ENCODE measurements around the gene IRAK2. TPM values are rescaled to one million over a fixed set of nuclear protein-coding genes. Genes with fewer than 3 reads are reported as not detected.

The IRAK2 gene
- total RNA-seq, 1 experiment from 2014 or later = 25.1 TPM

GRCh38 chr3:10198226-10198625 is 33.5 kb downstream of the IRAK2 start:
- CTCF ChIA-PET = no interaction called here
- Histone ChIP-seq H3K36me3 (ENCODE audit: control insufficient read depth, insufficient read depth, low read length) (no peaks in the 10 kb centered on the region; the same call in 1 of the 2 replicates), H3K4me3 (ENCODE audit: low read depth in 2 of 2, low read length in 2 of 2) (no peak overlapping the region), H3K9me3 (ENCODE audit: control insufficient read depth, insufficient read depth, low read depth, low read length) (no peaks in the 10 kb centered on the region), H3K27me3 (ENCODE audit: control insufficient read depth, insufficient read depth, low read length) (no peaks in the 10 kb centered on the region), H3K4me1 (ENCODE audit: control insufficient read depth, insufficient read depth, low read length) (peaks cover 68% of the 10 kb centered on the region), H3K27ac (ENCODE audit: low read length) (peak overlapping the region; percentile 91)
- DNase-seq (ENCODE audit: low read depth, low spot score) (no peak), ATAC-seq (no peak)
- TF ChIP-seq, protein P1, sequence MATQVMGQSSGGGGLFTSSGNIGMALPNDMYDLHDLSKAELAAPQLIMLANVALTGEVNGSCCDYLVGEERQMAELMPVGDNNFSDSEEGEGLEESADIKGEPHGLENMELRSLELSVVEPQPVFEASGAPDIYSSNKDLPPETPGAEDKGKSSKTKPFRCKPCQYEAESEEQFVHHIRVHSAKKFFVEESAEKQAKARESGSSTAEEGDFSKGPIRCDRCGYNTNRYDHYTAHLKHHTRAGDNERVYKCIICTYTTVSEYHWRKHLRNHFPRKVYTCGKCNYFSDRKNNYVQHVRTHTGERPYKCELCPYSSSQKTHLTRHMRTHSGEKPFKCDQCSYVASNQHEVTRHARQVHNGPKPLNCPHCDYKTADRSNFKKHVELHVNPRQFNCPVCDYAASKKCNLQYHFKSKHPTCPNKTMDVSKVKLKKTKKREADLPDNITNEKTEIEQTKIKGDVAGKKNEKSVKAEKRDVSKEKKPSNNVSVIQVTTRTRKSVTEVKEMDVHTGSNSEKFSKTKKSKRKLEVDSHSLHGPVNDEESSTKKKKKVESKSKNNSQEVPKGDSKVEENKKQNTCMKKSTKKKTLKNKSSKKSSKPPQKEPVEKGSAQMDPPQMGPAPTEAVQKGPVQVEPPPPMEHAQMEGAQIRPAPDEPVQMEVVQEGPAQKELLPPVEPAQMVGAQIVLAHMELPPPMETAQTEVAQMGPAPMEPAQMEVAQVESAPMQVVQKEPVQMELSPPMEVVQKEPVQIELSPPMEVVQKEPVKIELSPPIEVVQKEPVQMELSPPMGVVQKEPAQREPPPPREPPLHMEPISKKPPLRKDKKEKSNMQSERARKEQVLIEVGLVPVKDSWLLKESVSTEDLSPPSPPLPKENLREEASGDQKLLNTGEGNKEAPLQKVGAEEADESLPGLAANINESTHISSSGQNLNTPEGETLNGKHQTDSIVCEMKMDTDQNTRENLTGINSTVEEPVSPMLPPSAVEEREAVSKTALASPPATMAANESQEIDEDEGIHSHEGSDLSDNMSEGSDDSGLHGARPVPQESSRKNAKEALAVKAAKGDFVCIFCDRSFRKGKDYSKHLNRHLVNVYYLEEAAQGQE (IDR thresholded peaks at IDR 0.05; ENCODE audit: insufficient read depth in 1 of 2, low read depth in 2 of 2, low read length in 1 of 2) = no peak
- no peak for TF ChIP-seq TCF7L2 (IDR thresholded peaks at IDR 0.05; ENCODE audit: low read depth, low read length)
- no peak for TF ChIP-seq POLR2AphosphoS5 (IDR thresholded peaks at IDR 0.05; ENCODE audit: low read depth, low read length)
- no peak for TF ChIP-seq SIN3A (IDR thresholded peaks at IDR 0.05; ENCODE audit: borderline replicate concordance, insufficient read depth, low read depth, low read length)
- no peak for TF ChIP-seq CTCF (IDR thresholded peaks at IDR 0.05)
- intact Hi-C loops (cut with micrococcal nuclease; ENCODE audit: unreplicated experiment) (no loop called here), in situ Hi-C loops (cut with HindIII; ENCODE audit: low pct_unique_long_range_greater_than_20kb, low sequenced_read_pairs) (no loop called here)
- no TSS peak for BruUV-seq (replicated peaks)
- POLR2A ChIA-PET = no interaction called here

- intact Hi-C loops (cut with micrococcal nuclease; ENCODE audit: unreplicated experiment) = no loop called here
- no TSS peak for BruUV-seq (replicated peaks)
These were observed 34.3 kb downstream of the IRAK2 start for GRCh38 chr3:10198761-10199649.

More at GRCh38 chr3:10198761-10199649, 34.3 kb downstream of the IRAK2 start:
- in situ Hi-C loops (cut with HindIII; ENCODE audit: low pct_unique_long_range_greater_than_20kb, low sequenced_read_pairs) = no loop called here
- POLR2A ChIA-PET = interaction anchor here (0.6 kb wide), 1 partner anchor 57 kb away, joined by 4 read pairs; the partner anchor contains the start of gene VHL
- CTCF ChIA-PET = no interaction called here
- TF ChIP-seq SIN3A (IDR thresholded peaks at IDR 0.05; ENCODE audit: borderline replicate concordance, insufficient read depth, low read depth, low read length) (no peak), CTCF (IDR thresholded peaks at IDR 0.05) (no peak), POLR2AphosphoS5 (IDR thresholded peaks at IDR 0.05; ENCODE audit: low read depth, low read length) (no peak; the same call in 1 of the 2 replicates), TCF7L2 (IDR thresholded peaks at IDR 0.05; ENCODE audit: low read depth, low read length) (no peak)
- TF ChIP-seq, protein P1 (IDR thresholded peaks at IDR 0.05; ENCODE audit: insufficient read depth in 1 of 2, low read depth in 2 of 2, low read length in 1 of 2) = no peak
- no peak overlapping the region for H3K4me3 ChIP-seq (ENCODE audit: low read depth in 2 of 2, low read length in 2 of 2)
- H3K27ac ChIP-seq (ENCODE audit: low read length) = peak overlapping the region; percentile 91
- no peak for DNase-seq (ENCODE audit: low read depth, low spot score)
- peak; percentile 57 for ATAC-seq
- H3K36me3 ChIP-seq (ENCODE audit: control insufficient read depth, insufficient read depth, low read length) = no peaks in the 10 kb centered on the region; the same call in 1 of the 2 replicates
- H3K4me1 ChIP-seq (ENCODE audit: control insufficient read depth, insufficient read depth, low read length) = peaks cover 68% of the 10 kb centered on the region
- H3K9me3 ChIP-seq (ENCODE audit: control insufficient read depth, insufficient read depth, low read depth, low read length) = no peaks in the 10 kb centered on the region
- no peaks in the 10 kb centered on the region for H3K27me3 ChIP-seq (ENCODE audit: control insufficient read depth, insufficient read depth, low read length)

Measured in Panc1 (cell line).